HG02981 (cell line): ENCODE data around the gene RNU6-9.

Experiments
- ATAC-seq: cut with Tn5 transposase; IDR thresholded peaks from one replicate; pipeline ENCODE4 v1.9.1; 2021; ENCODE audit warnings: mild to moderate bottlenecking, moderate library complexity; ENCODE audit not compliant: unreplicated experiment

The RNU6-9 gene

GRCh38 chr19:861141-861755, 32.0 kb upstream of the RNU6-9 start:
- ATAC-seq, result no peak

GRCh38 chr19:861756-862580, 31.3 kb upstream of the RNU6-9 start:
- no peak for ATAC-seq

- ATAC-seq, result no peak
Measured at GRCh38 chr19:862581-863314, 30.5 kb upstream of the RNU6-9 start.

- ATAC-seq, result no peak
Measured at GRCh38 chr19:863315-863620, 30.0 kb upstream of the RNU6-9 start.

GRCh38 chr19:866769-867300, 26.4 kb upstream of the RNU6-9 start:
- ATAC-seq, result no peak

GRCh38 chr19:867301-867793, 25.9 kb upstream of the RNU6-9 start:
- ATAC-seq, result no peak

GRCh38 chr19:867855-868457, 25.3 kb upstream of the RNU6-9 start:
- no peak for ATAC-seq

GRCh38 chr19:868458-869244, 24.6 kb upstream of the RNU6-9 start:
- no peak for ATAC-seq

GRCh38 chr19:869245-870177, 23.8 kb upstream of the RNU6-9 start:
- no peak for ATAC-seq

- no peak for ATAC-seq
Measured at GRCh38 chr19:870314-870713, 23.0 kb upstream of the RNU6-9 start.

GRCh38 chr19:870963-871401, 22.3 kb upstream of the RNU6-9 start:
- no peak for ATAC-seq

GRCh38 chr19:871446-872265, 21.6 kb upstream of the RNU6-9 start:
- ATAC-seq, result no peak

GRCh38 chr19:872266-872951, 20.9 kb upstream of the RNU6-9 start:
- ATAC-seq, result no peak

- no peak for ATAC-seq
Measured at GRCh38 chr19:873084-873483, 20.2 kb upstream of the RNU6-9 start.

- ATAC-seq, result no peak
Measured at GRCh38 chr19:873561-874041, 19.7 kb upstream of the RNU6-9 start.

- no peak for ATAC-seq
Measured at GRCh38 chr19:875265-875879, 17.9 kb upstream of the RNU6-9 start.

- no peak for ATAC-seq
Measured at GRCh38 chr19:876089-876488, 17.2 kb upstream of the RNU6-9 start.
